ENCODE measurements around the gene ACOT7. TPM values are rescaled to one million over a fixed set of nuclear protein-coding genes. Genes with fewer than 3 reads are reported as not detected.

ACOT7 gene
- total RNA-seq, 1 experiment from 2014 or later = 36.2 TPM

GRCh38 chr1:6269720-6270400 is 123.7 kb downstream of the ACOT7 start:
- TF ChIP-seq CTCF (IDR thresholded peaks at IDR 0.05; ENCODE audit: unreplicated experiment) = no peak
- H3K27me3 Mint-ChIP-seq (ENCODE audit: unreplicated experiment) = no peaks in the 10 kb centered on the region
- H3K4me3 Mint-ChIP-seq (ENCODE audit: low read depth, unreplicated experiment) = no peak overlapping the region
- H3K9me3 Mint-ChIP-seq (ENCODE audit: low read depth, unreplicated experiment) = no peaks in the 10 kb centered on the region
- BruUV-seq (replicated peaks) = no TSS peak
- intact Hi-C loops (cut with micrococcal nuclease; ENCODE audit: unreplicated experiment) = no loop called here
- CTCF ChIA-PET = no interaction called here
- no peaks in the 10 kb centered on the region for H3K36me3 Mint-ChIP-seq (ENCODE audit: insufficient read depth, unreplicated experiment)
- DNase-seq = no peak
- no peak overlapping the region for H3K27ac Mint-ChIP-seq (ENCODE audit: unreplicated experiment)
- H3K4me1 Mint-ChIP-seq (ENCODE audit: low read depth, unreplicated experiment) = no peaks in the 10 kb centered on the region

- H3K36me3 Mint-ChIP-seq (ENCODE audit: insufficient read depth, unreplicated experiment) = no peaks in the 10 kb centered on the region
- no peak for TF ChIP-seq CTCF (IDR thresholded peaks at IDR 0.05; ENCODE audit: unreplicated experiment)
- no peaks in the 10 kb centered on the region for H3K9me3 Mint-ChIP-seq (ENCODE audit: low read depth, unreplicated experiment)
- no peak for DNase-seq
- H3K4me1 Mint-ChIP-seq (ENCODE audit: low read depth, unreplicated experiment) = no peaks in the 10 kb centered on the region
- H3K27me3 Mint-ChIP-seq (ENCODE audit: unreplicated experiment) = no peaks in the 10 kb centered on the region
- no TSS peak for BruUV-seq (replicated peaks)
- no peak overlapping the region for H3K27ac Mint-ChIP-seq (ENCODE audit: unreplicated experiment)
- CTCF ChIA-PET = no interaction called here
- H3K4me3 Mint-ChIP-seq (ENCODE audit: low read depth, unreplicated experiment) = no peak overlapping the region
- intact Hi-C loops (cut with micrococcal nuclease; ENCODE audit: unreplicated experiment) = no loop called here
Measured at GRCh38 chr1:6269296-6269695, 124.3 kb downstream of the ACOT7 start.

GRCh38 chr1:6268415-6268814 is 125.2 kb downstream of the ACOT7 start:
- Mint-ChIP-seq H3K9me3 (ENCODE audit: low read depth, unreplicated experiment) (no peaks in the 10 kb centered on the region), H3K36me3 (ENCODE audit: insufficient read depth, unreplicated experiment) (no peaks in the 10 kb centered on the region), H3K4me1 (ENCODE audit: low read depth, unreplicated experiment) (no peaks in the 10 kb centered on the region), H3K27ac (ENCODE audit: unreplicated experiment) (no peak overlapping the region), H3K4me3 (ENCODE audit: low read depth, unreplicated experiment) (no peak overlapping the region), H3K27me3 (ENCODE audit: unreplicated experiment) (no peaks in the 10 kb centered on the region)
- CTCF ChIA-PET = no interaction called here
- TF ChIP-seq CTCF (IDR thresholded peaks at IDR 0.05; ENCODE audit: unreplicated experiment) = no peak
- BruUV-seq (replicated peaks) = no TSS peak
- no peak for DNase-seq
- intact Hi-C loops (cut with micrococcal nuclease; ENCODE audit: unreplicated experiment) = no loop called here

- TF ChIP-seq CTCF (IDR thresholded peaks at IDR 0.05; ENCODE audit: unreplicated experiment) = no peak
- no peaks in the 10 kb centered on the region for H3K4me1 Mint-ChIP-seq (ENCODE audit: low read depth, unreplicated experiment)
- CTCF ChIA-PET = no interaction called here
- no peaks in the 10 kb centered on the region for H3K27me3 Mint-ChIP-seq (ENCODE audit: unreplicated experiment)
- intact Hi-C loops (cut with micrococcal nuclease; ENCODE audit: unreplicated experiment) = no loop called here
- no peak for DNase-seq
- BruUV-seq (replicated peaks) = no TSS peak
- H3K9me3 Mint-ChIP-seq (ENCODE audit: low read depth, unreplicated experiment) = no peaks in the 10 kb centered on the region
- no peaks in the 10 kb centered on the region for H3K36me3 Mint-ChIP-seq (ENCODE audit: insufficient read depth, unreplicated experiment)
- H3K27ac Mint-ChIP-seq (ENCODE audit: unreplicated experiment) = no peak overlapping the region
- H3K4me3 Mint-ChIP-seq (ENCODE audit: low read depth, unreplicated experiment) = no peak overlapping the region
Measured at GRCh38 chr1:6267686-6268322, 125.8 kb downstream of the ACOT7 start.
